Lower leg skin (tissue), 3 donors: Measurements from ENCODE around the gene SLC25A27.

Source experiments
- POLR2A ChIP-seq, 2 donors: fragments of 450-650 bp; IDR thresholded peaks; one replicate each; pipeline ENCODE4 v1.6.1; 2016 to 2017; ENCODE audit warnings: antibody characterized with exemption in 2 of 2, mild to moderate bottlenecking in 1 of 2, moderate library complexity in 1 of 2
- TF ChIP-seq, protein P1 (sequence below), 3 donors: fragments of 450-650 bp; IDR thresholded peaks; one replicate each; pipeline ENCODE4 v1.5.1; 2016; ENCODE audit warnings: antibody characterized with exemption in 3 of 3, mild to moderate bottlenecking in 3 of 3, moderate library complexity in 2 of 3

DNA sequence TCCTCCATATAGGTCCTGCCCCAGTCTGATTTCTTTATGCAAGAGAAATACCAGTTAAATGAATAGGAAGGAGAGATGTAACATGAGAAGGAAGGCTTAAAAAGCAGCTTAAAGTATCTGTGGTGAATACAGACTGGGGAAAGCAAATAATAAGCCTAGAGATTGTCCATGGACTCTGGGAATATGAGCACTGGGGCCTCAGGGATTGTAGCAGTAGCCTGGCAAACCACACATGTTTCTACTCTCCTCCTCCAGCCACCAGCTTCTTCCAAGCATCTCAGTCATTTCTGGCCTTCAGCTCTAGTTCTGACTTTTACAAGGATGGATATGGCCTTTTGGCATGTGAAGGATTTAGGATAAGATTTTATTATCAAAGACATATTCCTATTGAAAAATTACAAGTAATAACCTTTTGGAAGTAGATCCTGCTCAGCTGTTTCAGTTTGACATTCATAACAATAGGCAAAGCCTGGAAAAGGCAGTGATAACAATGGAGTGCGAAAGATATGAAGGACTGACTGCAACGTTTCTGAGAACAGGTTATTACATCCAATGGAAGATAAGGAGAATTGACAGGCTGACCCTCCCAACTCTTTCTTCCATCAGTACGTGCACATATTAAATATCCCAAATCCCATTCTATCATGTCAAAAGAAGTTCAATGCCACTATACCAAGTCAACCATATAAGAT is 41.8 kb upstream of the SLC25A27 start:
- TF ChIP-seq, protein P1, sequence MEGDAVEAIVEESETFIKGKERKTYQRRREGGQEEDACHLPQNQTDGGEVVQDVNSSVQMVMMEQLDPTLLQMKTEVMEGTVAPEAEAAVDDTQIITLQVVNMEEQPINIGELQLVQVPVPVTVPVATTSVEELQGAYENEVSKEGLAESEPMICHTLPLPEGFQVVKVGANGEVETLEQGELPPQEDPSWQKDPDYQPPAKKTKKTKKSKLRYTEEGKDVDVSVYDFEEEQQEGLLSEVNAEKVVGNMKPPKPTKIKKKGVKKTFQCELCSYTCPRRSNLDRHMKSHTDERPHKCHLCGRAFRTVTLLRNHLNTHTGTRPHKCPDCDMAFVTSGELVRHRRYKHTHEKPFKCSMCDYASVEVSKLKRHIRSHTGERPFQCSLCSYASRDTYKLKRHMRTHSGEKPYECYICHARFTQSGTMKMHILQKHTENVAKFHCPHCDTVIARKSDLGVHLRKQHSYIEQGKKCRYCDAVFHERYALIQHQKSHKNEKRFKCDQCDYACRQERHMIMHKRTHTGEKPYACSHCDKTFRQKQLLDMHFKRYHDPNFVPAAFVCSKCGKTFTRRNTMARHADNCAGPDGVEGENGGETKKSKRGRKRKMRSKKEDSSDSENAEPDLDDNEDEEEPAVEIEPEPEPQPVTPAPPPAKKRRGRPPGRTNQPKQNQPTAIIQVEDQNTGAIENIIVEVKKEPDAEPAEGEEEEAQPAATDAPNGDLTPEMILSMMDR (IDR thresholded peaks at IDR 0.05) = no peak
- no peak for TF ChIP-seq POLR2A (IDR thresholded peaks at IDR 0.05)
